Neuronal stem cell (in vitro differentiated cells): ENCODE measurements around the gene CDA.
A peak's percentile ranks its signal among the peaks of the same experiment; 100 is the strongest.

Source experiments
- DNase-seq: peaks from one replicate; pipeline ENCODE4 v3.0.0-alpha.2; 2013; ENCODE audit warnings: low spot score
- H2AFZ ChIP-seq: one replicate; pipeline ENCODE4 v1.6.1; 2013; ENCODE audit warnings: mild to moderate bottlenecking, low read length, inconsistent platforms
- H2AK5ac ChIP-seq: 2 replicates; pipeline ENCODE4 v1.6.1; 2013; ENCODE audit warnings: low read depth, mild to moderate bottlenecking, inconsistent platforms, low read length, moderate library complexity, mixed read lengths
- H2BK120ac ChIP-seq: 2 replicates; pipeline ENCODE4 v1.6.1; 2013; ENCODE audit warnings: low read depth, mild to moderate bottlenecking, inconsistent platforms, low read length, moderate library complexity, mixed read lengths
- H2BK12ac ChIP-seq: one replicate; pipeline ENCODE4 v1.6.1; 2013; ENCODE audit warnings: low read length, inconsistent platforms
- H2BK15ac ChIP-seq: 2 replicates; pipeline ENCODE4 v1.6.1; 2013; ENCODE audit warnings: mild to moderate bottlenecking, low read length, inconsistent platforms, mixed read lengths
- H2BK5ac ChIP-seq: one replicate; pipeline ENCODE4 v1.6.1; 2013; ENCODE audit warnings: inconsistent platforms, mild to moderate bottlenecking, low read length, moderate library complexity
- H3K14ac ChIP-seq: one replicate; pipeline ENCODE4 v1.6.1; 2013; ENCODE audit warnings: low read length, inconsistent platforms
- H3K18ac ChIP-seq: 2 replicates; pipeline ENCODE4 v1.6.1; 2013; ENCODE audit warnings: low read length, inconsistent platforms
- H3K23ac ChIP-seq: 2 replicates; pipeline ENCODE4 v1.6.1; 2013; ENCODE audit warnings: low read depth, mild to moderate bottlenecking, mixed read lengths, low read length, inconsistent platforms; ENCODE audit not compliant: poor library complexity
- H3K27ac ChIP-seq: replicated peaks from 3 replicates; pipeline ENCODE4 v1.5.1; 2013; ENCODE audit warnings: low read length, inconsistent platforms
- H3K27me3 ChIP-seq, 3 experiments: 2 replicates each; pipeline ENCODE4 v1.6.1; 2013; ENCODE audit warnings: low read length in 3 of 3, mild to moderate bottlenecking in 2 of 3, inconsistent platforms in 1 of 3, low read depth in 1 of 3, mixed read lengths in 1 of 3, moderate library complexity in 1 of 3; ENCODE audit not compliant: control insufficient read depth in 3 of 3, insufficient read depth in 3 of 3
- H3K36me3 ChIP-seq, 2 donors: replicated peaks in 1 of 2; 2 replicates each; pipeline ENCODE4 v1.6.1; 2013; ENCODE audit warnings: low read length in 2 of 2; ENCODE audit not compliant: control insufficient read depth in 2 of 2, insufficient read depth in 2 of 2
- H3K4ac ChIP-seq: 2 replicates; pipeline ENCODE4 v1.6.1; 2013; ENCODE audit warnings: inconsistent platforms, mild to moderate bottlenecking, low read length, moderate library complexity
- H3K4me1 ChIP-seq, 2 donors: 1 replicate in 1 of 2; 2 replicates in 1 of 2; pipeline ENCODE4 v1.6.1; 2013; ENCODE audit warnings: low read length in 2 of 2, low read depth in 1 of 2; ENCODE audit not compliant: control insufficient read depth in 2 of 2, insufficient read depth in 1 of 2
- H3K4me2 ChIP-seq: one replicate; pipeline ENCODE4 v1.6.1; 2013; ENCODE audit warnings: mild to moderate bottlenecking, low read length, inconsistent platforms; ENCODE audit not compliant: insufficient read depth, poor library complexity, severe bottlenecking
- H3K4me3 ChIP-seq, 2 donors: 2 replicates each; pipeline ENCODE4 v1.5.1; 2013; ENCODE audit warnings: low read length in 2 of 2, mild to moderate bottlenecking in 2 of 2, inconsistent platforms in 1 of 2, moderate library complexity in 1 of 2
- H3K79me1 ChIP-seq: one replicate; pipeline ENCODE4 v1.6.1; 2013; ENCODE audit warnings: low read depth, mild to moderate bottlenecking, inconsistent platforms, low read length, moderate library complexity
- H3K9ac ChIP-seq: one replicate; pipeline ENCODE4 v1.6.1; 2013; ENCODE audit warnings: mild to moderate bottlenecking, low read depth, low read length, inconsistent platforms; ENCODE audit not compliant: poor library complexity
- H3K9me3 ChIP-seq, 2 donors: replicated peaks in 1 of 2; 2 replicates each; pipeline versions ENCODE3 to v1.6.1; 2013; ENCODE audit warnings: low read length in 2 of 2, mild to moderate bottlenecking in 2 of 2, inconsistent platforms in 1 of 2, low read depth in 1 of 2, mixed read lengths in 1 of 2, moderate library complexity in 1 of 2; ENCODE audit not compliant: control insufficient read depth in 2 of 2, insufficient read depth in 1 of 2
- H4K8ac ChIP-seq: one replicate; pipeline ENCODE4 v1.6.1; 2013; ENCODE audit warnings: low read depth, mild to moderate bottlenecking, inconsistent platforms, low read length, moderate library complexity
- H4K91ac ChIP-seq: one replicate; pipeline ENCODE4 v1.6.1; 2013; ENCODE audit warnings: low read length, low read depth, mild to moderate bottlenecking, inconsistent platforms; ENCODE audit not compliant: poor library complexity
- WGBS, 2 donors: extraction: QIAGEN DNeasy Blood & Tissue Kit; methylation state at CpG; one replicate each; pipeline ENCODE4 v1.1.7; 2013; ENCODE audit warnings: missing lambda C conversion rate in 2 of 2, mixed read lengths in 1 of 2; ENCODE audit not compliant: insufficient read length in 2 of 2, insufficient replicate concordance in 1 of 2; ENCODE audit errors: extremely low coverage in 2 of 2; 5-methylcytosine and 5-hydroxymethylcytosine counted together

CDA gene

DNA sequence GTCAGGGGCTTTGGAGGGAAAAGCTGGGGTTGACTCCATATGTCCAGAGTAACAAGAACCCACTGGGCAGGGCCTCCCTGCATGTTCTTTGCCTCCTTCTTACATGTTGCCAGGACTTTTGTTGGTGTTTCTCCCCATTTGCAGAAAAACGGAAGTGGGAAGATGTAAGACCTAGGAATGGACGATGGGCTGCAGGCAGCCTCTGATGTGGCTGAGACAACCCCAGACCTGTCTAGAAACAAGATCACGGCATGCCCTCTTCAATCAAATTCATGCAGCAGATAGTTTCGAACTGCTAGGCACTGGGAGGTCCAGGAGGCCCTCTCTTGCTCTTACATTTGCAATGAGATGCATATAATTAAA lies 33.2 kb upstream of the CDA start:
- H2BK5ac ChIP-seq: no peak overlapping the region
- H2AK5ac ChIP-seq: no peak overlapping the region
- no peak overlapping the region for H2BK120ac ChIP-seq
- no peak overlapping the region for H3K27ac ChIP-seq
- no peak overlapping the region for H4K8ac ChIP-seq
- H3K27me3 ChIP-seq: peaks cover 19 to 86% (median 60%) of the 10 kb centered on the region in 3 experiments
- no peak overlapping the region for H2BK12ac ChIP-seq
- no peak overlapping the region for H3K18ac ChIP-seq
- H2AFZ ChIP-seq: no peak overlapping the region
- H4K91ac ChIP-seq: no peak overlapping the region
- no peak overlapping the region for H3K4me3 ChIP-seq
- no peak overlapping the region for H3K9ac ChIP-seq
- H3K9me3 ChIP-seq: peaks cover 0 to 1% of the 10 kb centered on the region in 2 donors
- no peak for DNase-seq
- peaks cover 0 to 9% of the 10 kb centered on the region in 2 donors for H3K4me1 ChIP-seq
- no peak overlapping the region for H3K14ac ChIP-seq
- no peaks in the 10 kb centered on the region for H3K36me3 ChIP-seq
- no peak overlapping the region for H3K4me2 ChIP-seq
- no peak overlapping the region for H2BK15ac ChIP-seq
- H3K4ac ChIP-seq: no peak overlapping the region
- H3K79me1 ChIP-seq: no peaks in the 10 kb centered on the region
- H3K23ac ChIP-seq: no peak overlapping the region
- no CpG with 5 or more reads among the region's 4 CpGs for WGBS, 2 donors

DNA sequence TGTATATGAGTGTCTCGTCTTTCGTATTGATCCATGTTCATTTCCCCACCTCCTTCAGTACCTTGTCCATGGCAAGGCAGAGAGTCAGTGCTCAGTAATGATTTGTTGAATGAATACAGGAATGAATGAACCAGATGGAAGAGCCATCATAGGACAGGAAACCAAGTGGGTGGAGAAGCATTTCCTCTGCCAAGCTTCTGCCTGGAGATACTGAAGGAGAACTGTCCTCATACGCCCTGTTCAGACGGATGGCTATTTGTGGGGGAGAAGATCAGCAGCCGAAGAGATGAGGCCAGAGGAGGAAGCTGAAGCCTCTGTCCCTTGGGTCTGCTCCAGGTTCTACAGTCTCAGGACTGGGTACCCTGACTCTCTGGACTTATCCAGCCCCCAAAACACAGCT lies 30.7 kb upstream of the CDA start:
- Histone ChIP-seq H3K4me1 (peaks cover 0 to 4% of the 10 kb centered on the region in 2 donors), H3K27me3 (peaks cover 12 to 73% (median 45%) of the 10 kb centered on the region in 3 experiments), H2BK120ac (no peak overlapping the region), H2AFZ (no peak overlapping the region), H3K9me3 (peaks cover 0 to 1% of the 10 kb centered on the region in 2 donors), H2AK5ac (no peak overlapping the region), H3K79me1 (no peaks in the 10 kb centered on the region), H3K36me3 (no peaks in the 10 kb centered on the region), H3K18ac (no peak overlapping the region), H3K4me2 (no peak overlapping the region), H4K8ac (no peak overlapping the region), H2BK15ac (no peak overlapping the region), H3K23ac (no peak overlapping the region), H3K9ac (no peak overlapping the region), H3K27ac (no peak overlapping the region), H4K91ac (no peak overlapping the region), H2BK12ac (no peak overlapping the region), H3K4ac (no peak overlapping the region), H3K4me3 (no peak overlapping the region), H2BK5ac (no peak overlapping the region), H3K14ac (no peak overlapping the region)
- DNase-seq: no peak
- no CpG with 5 or more reads among the region's 5 CpGs for WGBS, 2 donors

DNA sequence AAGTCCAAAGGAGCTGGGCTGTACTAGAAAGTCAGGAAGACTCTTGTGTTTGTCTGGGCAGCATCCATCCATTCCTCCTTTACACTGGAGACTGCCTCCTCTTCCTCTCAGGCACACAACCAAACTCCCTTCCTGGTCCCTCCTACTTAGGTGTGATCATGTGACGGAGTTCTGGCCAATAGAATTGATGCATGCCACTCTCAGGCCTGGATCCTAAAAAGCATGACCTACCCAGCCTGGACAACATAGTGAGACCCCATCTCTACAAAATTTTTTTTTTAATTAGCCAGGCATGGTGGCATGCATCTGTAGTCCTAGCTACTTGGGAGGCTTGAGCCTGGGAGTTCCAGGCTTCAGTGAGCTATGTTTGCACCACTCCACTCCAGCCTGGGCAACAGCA lies 27.9 kb upstream of the CDA start:
- H2BK120ac ChIP-seq: no peak overlapping the region
- no peak overlapping the region for H3K18ac ChIP-seq
- no peak overlapping the region for H3K4me3 ChIP-seq
- H3K9me3 ChIP-seq: peaks cover 0 to 1% of the 10 kb centered on the region in 2 donors
- no peak overlapping the region for H2AK5ac ChIP-seq
- no peaks in the 10 kb centered on the region for H3K36me3 ChIP-seq
- no peaks in the 10 kb centered on the region for H3K4me1 ChIP-seq
- no peak overlapping the region for H2BK12ac ChIP-seq
- H3K4ac ChIP-seq: no peak overlapping the region
- DNase-seq: no peak
- no CpG with 5 or more reads among the region's 1 CpG for WGBS, 2 donors
- no peak overlapping the region for H4K8ac ChIP-seq
- H3K27ac ChIP-seq: no peak overlapping the region
- H3K9ac ChIP-seq: no peak overlapping the region
- no peak overlapping the region for H3K4me2 ChIP-seq
- H2BK15ac ChIP-seq: no peak overlapping the region
- H3K79me1 ChIP-seq: no peaks in the 10 kb centered on the region
- peaks cover 0 to 52% (median 17%) of the 10 kb centered on the region in 3 experiments for H3K27me3 ChIP-seq
- H4K91ac ChIP-seq: no peak overlapping the region
- H2BK5ac ChIP-seq: no peak overlapping the region
- no peak overlapping the region for H3K14ac ChIP-seq
- no peak overlapping the region for H2AFZ ChIP-seq
- peak overlapping the region; percentile 57 for H3K23ac ChIP-seq

DNA sequence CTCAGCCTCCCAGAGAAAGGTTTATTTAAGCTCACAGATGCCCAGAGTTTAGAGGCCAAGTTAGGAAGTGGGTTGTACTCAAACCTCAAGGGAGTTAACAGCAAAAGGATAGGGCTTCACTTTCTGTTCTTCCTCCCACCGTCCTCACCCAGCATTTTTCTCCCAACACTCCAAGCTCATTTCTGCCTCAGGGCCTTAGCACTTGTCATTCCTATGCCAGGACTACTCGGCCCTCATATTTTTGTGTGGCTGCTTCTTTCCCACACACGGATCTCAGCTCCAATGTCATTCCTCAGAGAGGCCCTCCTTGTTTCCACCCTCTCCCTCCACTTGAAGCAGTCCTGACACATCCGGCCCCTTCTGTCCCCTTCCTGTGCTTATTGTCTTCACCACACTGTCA lies 23.7 kb upstream of the CDA start:
- DNase-seq: no peak
- Histone ChIP-seq H2AK5ac (no peak overlapping the region), H3K27me3 (peaks cover 0 to 29% (median 0%) of the 10 kb centered on the region in 3 experiments), H3K27ac (no peak overlapping the region), H2BK15ac (no peak overlapping the region), H4K91ac (no peak overlapping the region), H2BK120ac (no peak overlapping the region), H2BK12ac (no peak overlapping the region), H2BK5ac (no peak overlapping the region), H3K14ac (no peak overlapping the region), H3K9ac (no peak overlapping the region), H4K8ac (no peak overlapping the region), H3K4me2 (no peak overlapping the region), H2AFZ (peak overlapping the region; percentile 22), H3K4me1 (no peaks in the 10 kb centered on the region), H3K79me1 (no peaks in the 10 kb centered on the region), H3K36me3 (no peaks in the 10 kb centered on the region), H3K18ac (no peak overlapping the region), H3K23ac (no peak overlapping the region), H3K4me3 (no peak overlapping the region), H3K4ac (no peak overlapping the region), H3K9me3 (no peaks in the 10 kb centered on the region)
- no CpG with 5 or more reads among the region's 4 CpGs for WGBS, 2 donors
